ENCODE measurements around the gene NOC3L. TPM values are rescaled to one million over a fixed set of nuclear protein-coding genes. Genes with fewer than 3 reads are reported as not detected.

NOC3L gene
- total and polyA plus RNA-seq, 2 of the 4 experiments (the other 2 are of a cell fraction): 11.9 to 26.5 TPM

DNA sequence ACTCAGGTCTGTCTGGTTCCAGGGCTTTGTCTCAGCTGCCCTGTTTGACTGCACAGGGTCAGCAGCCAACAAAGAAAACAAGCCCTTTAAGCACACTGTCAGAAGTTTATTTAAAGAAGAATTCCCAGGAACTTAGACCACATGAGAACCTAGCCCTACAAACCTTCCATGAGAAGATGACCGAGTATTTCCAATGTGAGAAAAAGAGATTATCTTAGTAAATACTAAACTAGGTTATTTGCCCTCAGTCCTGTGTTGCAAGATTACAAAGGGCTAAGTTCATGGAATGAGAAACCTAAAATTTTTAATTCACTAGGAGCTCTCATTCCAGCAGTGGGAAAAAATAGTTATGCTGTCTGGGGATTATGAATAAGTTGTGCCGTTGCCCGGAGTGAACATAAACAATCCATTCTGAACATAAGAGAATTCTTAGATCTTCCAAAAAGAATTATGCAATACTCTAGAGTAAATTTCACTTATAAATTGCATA lies 46.7 kb downstream of the NOC3L start:
- dilution Hi-C loops (cut with HindIII; ENCODE audit: low sequenced_read_pairs, unreplicated experiment): no loop called here
- Histone ChIP-seq H3K56ac (ENCODE audit: extremely low read depth, insufficient read depth, low read length) (no peak overlapping the region), H2AK5ac (ENCODE audit: low read depth, low read length) (no peak overlapping the region; the same call in 1 of the 2 replicates), H3K36me3 (ENCODE audit: control insufficient read depth, insufficient read depth, low read length) (no peaks in the 10 kb centered on the region), H2BK15ac (ENCODE audit: low read depth, low read length) (no peak overlapping the region), H3K18ac (ENCODE audit: low read depth, low read length) (no peak overlapping the region), H3K14ac (replicated peaks; ENCODE audit: low read depth, low read length) (no peak overlapping the region), H3K9ac (ENCODE audit: low read depth, low read length) (no peak overlapping the region), H3K9me1 (ENCODE audit: insufficient read depth, low read length) (peaks cover 2% of the 10 kb centered on the region; the same call in 1 of the 2 replicates), H4K20me1 (ENCODE audit: insufficient read depth, low read length) (no peaks in the 10 kb centered on the region), H3K4ac (ENCODE audit: low read depth, low read length) (no peak overlapping the region), H3K9me3 (ENCODE audit: control insufficient read depth, insufficient read depth, low read length) (no peaks in the 10 kb centered on the region), H4K91ac (ENCODE audit: insufficient read depth, low read depth, low read length) (no peak overlapping the region), H3K4me1 (ENCODE audit: control insufficient read depth, insufficient read depth, low read length) (peaks cover 2% of the 10 kb centered on the region; the same call in 1 of the 2 replicates), H4K5ac (ENCODE audit: low read depth, low read length) (no peak overlapping the region), H3K23ac (ENCODE audit: low read depth, low read length) (no peak overlapping the region), H2AFZ (replicated peaks; ENCODE audit: low read length, poor library complexity) (no peak overlapping the region), H3K27ac (ENCODE audit: insufficient read depth, low read length) (no peak overlapping the region), H2AK9ac (replicated peaks; ENCODE audit: low read depth, low read length, poor library complexity) (no peak overlapping the region), H2BK120ac (ENCODE audit: low read depth, low read length) (no peak overlapping the region), H4K8ac (ENCODE audit: low read depth in 2 of 2, low read length in 2 of 2) (no peak overlapping the region), H2BK20ac (ENCODE audit: low read depth, low read length) (no peak overlapping the region), H3K4me3 (ENCODE audit: insufficient read depth, low read depth, low read length) (no peak overlapping the region), H3K79me1 (ENCODE audit: low read depth in 1 of 2, low read length in 2 of 2) (no peaks in the 10 kb centered on the region), H3K27me3 (ENCODE audit: control insufficient read depth, insufficient read depth, low read length) (no peaks in the 10 kb centered on the region), H3K4me2 (ENCODE audit: low read depth, low read length) (no peak overlapping the region), H2BK5ac (ENCODE audit: low read depth, low read length, poor library complexity, severe bottlenecking) (no peak overlapping the region)
- TF ChIP-seq CEBPB (IDR thresholded peaks at IDR 0.05; ENCODE audit: low read depth, low read length): peak; percentile 85
- TF ChIP-seq, protein P1, sequence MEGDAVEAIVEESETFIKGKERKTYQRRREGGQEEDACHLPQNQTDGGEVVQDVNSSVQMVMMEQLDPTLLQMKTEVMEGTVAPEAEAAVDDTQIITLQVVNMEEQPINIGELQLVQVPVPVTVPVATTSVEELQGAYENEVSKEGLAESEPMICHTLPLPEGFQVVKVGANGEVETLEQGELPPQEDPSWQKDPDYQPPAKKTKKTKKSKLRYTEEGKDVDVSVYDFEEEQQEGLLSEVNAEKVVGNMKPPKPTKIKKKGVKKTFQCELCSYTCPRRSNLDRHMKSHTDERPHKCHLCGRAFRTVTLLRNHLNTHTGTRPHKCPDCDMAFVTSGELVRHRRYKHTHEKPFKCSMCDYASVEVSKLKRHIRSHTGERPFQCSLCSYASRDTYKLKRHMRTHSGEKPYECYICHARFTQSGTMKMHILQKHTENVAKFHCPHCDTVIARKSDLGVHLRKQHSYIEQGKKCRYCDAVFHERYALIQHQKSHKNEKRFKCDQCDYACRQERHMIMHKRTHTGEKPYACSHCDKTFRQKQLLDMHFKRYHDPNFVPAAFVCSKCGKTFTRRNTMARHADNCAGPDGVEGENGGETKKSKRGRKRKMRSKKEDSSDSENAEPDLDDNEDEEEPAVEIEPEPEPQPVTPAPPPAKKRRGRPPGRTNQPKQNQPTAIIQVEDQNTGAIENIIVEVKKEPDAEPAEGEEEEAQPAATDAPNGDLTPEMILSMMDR (conservative IDR thresholded peaks at IDR 0.05; ENCODE audit: low read depth, low read length): no peak
- in situ Hi-C loops (cut with MboI; ENCODE audit: low sequenced_read_pairs): loop anchor here (5.0 kb wide), 1 partner anchor 244 kb away; no protein-coding TSS in a partner anchor
- DNase-seq (peak; percentile 76), ATAC-seq (ENCODE audit: low read depth) (peak; percentile 59)
- intact Hi-C loops (cut with micrococcal nuclease): loop anchor here (1.0 to 10.0 kb wide), 2 partner anchors 321 to 400 kb away; partner anchors contain the start of gene PLCE1
- WGBS, 2 experiments (ENCODE audit: extremely low coverage in 2 of 2, insufficient read length in 1 of 2): no CpG with 5 or more reads among the region's 3 CpGs
- CTCF ChIA-PET: interaction anchor here (0.6 kb wide), 1 partner anchor 12 kb away, joined by 3 read pairs; no protein-coding TSS in a partner anchor
- BruUV-seq (replicated peaks): no TSS peak
- POLR2A ChIA-PET (ENCODE audit: unreplicated experiment): no interaction called here
